Mesenchymal stem cell (in vitro differentiated cells and primary cell): Measurements from ENCODE around the gene MAP2K5.

Experiments
- DNase-seq: peaks from one replicate; pipeline ENCODE4 v3.0.0-alpha.2; 2013
- H2AFZ ChIP-seq: one replicate; pipeline ENCODE4 v1.6.1; 2013; ENCODE audit warnings: low read depth, mild to moderate bottlenecking, control low read depth, inconsistent platforms, low read length, moderate library complexity
- H2AK5ac ChIP-seq: 2 replicates; pipeline ENCODE4 v1.6.1; 2013; ENCODE audit warnings: low read length, moderate library complexity, mild to moderate bottlenecking, inconsistent platforms; ENCODE audit not compliant: severe bottlenecking
- H2BK120ac ChIP-seq: one replicate; pipeline ENCODE4 v1.6.1; 2013; ENCODE audit warnings: low read depth, mild to moderate bottlenecking, inconsistent platforms, low read length, moderate library complexity
- H2BK12ac ChIP-seq, 2 experiments: one replicate each; pipeline ENCODE4 v1.6.1; 2013; ENCODE audit warnings: inconsistent platforms in 2 of 2, low read length in 2 of 2, mild to moderate bottlenecking in 2 of 2, moderate library complexity in 2 of 2, control low read depth in 1 of 2
- H2BK15ac ChIP-seq: one replicate; pipeline ENCODE4 v1.6.1; 2013; ENCODE audit warnings: mild to moderate bottlenecking, low read depth, inconsistent platforms; ENCODE audit not compliant: poor library complexity, severe bottlenecking
- H2BK5ac ChIP-seq: 2 replicates; pipeline ENCODE4 v1.6.1; 2013; ENCODE audit warnings: low read depth, mild to moderate bottlenecking, low read length, control low read depth, inconsistent platforms; ENCODE audit not compliant: poor library complexity, severe bottlenecking
- H3K14ac ChIP-seq, 2 experiments: one replicate each; pipeline ENCODE4 v1.6.1; 2013; ENCODE audit warnings: inconsistent platforms in 2 of 2, low read length in 2 of 2, control low read depth in 1 of 2, mild to moderate bottlenecking in 1 of 2, moderate library complexity in 1 of 2
- H3K18ac ChIP-seq, 2 experiments: one replicate each; pipeline ENCODE4 v1.6.1; 2013; ENCODE audit warnings: inconsistent platforms in 2 of 2, low read length in 2 of 2, control low read depth in 1 of 2, low read depth in 1 of 2, mild to moderate bottlenecking in 1 of 2
- H3K23ac ChIP-seq, 2 experiments: one replicate each; pipeline ENCODE4 v1.6.1; 2013; ENCODE audit warnings: inconsistent platforms in 2 of 2, low read length in 2 of 2, mild to moderate bottlenecking in 2 of 2, moderate library complexity in 2 of 2, control low read depth in 1 of 2
- H3K27ac ChIP-seq: 2 replicates; pipeline ENCODE4 v1.5.1; 2013; ENCODE audit warnings: mild to moderate bottlenecking, moderate library complexity, low read length, control low read depth, inconsistent platforms; ENCODE audit not compliant: poor library complexity, severe bottlenecking
- H3K27me3 ChIP-seq, 2 experiments: 2 replicates each; pipeline versions ENCODE4 v1.6.1 to v1.7.0; 2013; ENCODE audit warnings: low read length in 2 of 2, mild to moderate bottlenecking in 2 of 2, moderate library complexity in 2 of 2, control low read depth in 1 of 2, inconsistent platforms in 1 of 2; ENCODE audit not compliant: control insufficient read depth in 1 of 2, insufficient read depth in 1 of 2
- H3K36me3 ChIP-seq, 2 experiments: 2 replicates each; pipeline versions ENCODE4 v1.6.1 to v1.7.0; 2013; ENCODE audit warnings: low read length in 2 of 2, control low read depth in 1 of 2, inconsistent platforms in 1 of 2, low read depth in 1 of 2, mild to moderate bottlenecking in 1 of 2; ENCODE audit not compliant: insufficient read depth in 2 of 2, control insufficient read depth in 1 of 2
- H3K4ac ChIP-seq, 2 experiments: one replicate each; pipeline ENCODE4 v1.6.1; 2013; ENCODE audit warnings: inconsistent platforms in 2 of 2, low read length in 2 of 2, mild to moderate bottlenecking in 2 of 2, moderate library complexity in 2 of 2, control low read depth in 1 of 2, low read depth in 1 of 2
- H3K4me1 ChIP-seq: 2 replicates; pipeline ENCODE4 v1.6.1; 2013; ENCODE audit warnings: low read depth, low read length, control low read depth; ENCODE audit not compliant: control insufficient read depth, insufficient read depth
- H3K4me2 ChIP-seq: 2 replicates; pipeline ENCODE4 v1.6.1; 2013; ENCODE audit warnings: low read length, mild to moderate bottlenecking, inconsistent platforms; ENCODE audit not compliant: poor library complexity, severe bottlenecking
- H3K4me3 ChIP-seq, 2 experiments: 2 replicates each; pipeline versions ENCODE4 v1.5.1 to v1.7.0; 2013; ENCODE audit warnings: low read length in 2 of 2, mild to moderate bottlenecking in 2 of 2, control low read depth in 1 of 2, low read depth in 1 of 2; ENCODE audit not compliant: insufficient read depth in 1 of 2
- H3K79me1 ChIP-seq: replicated peaks from 2 replicates; pipeline ENCODE4 v1.6.1; 2013; ENCODE audit warnings: mild to moderate bottlenecking, control low read depth, low read length, inconsistent platforms; ENCODE audit not compliant: poor library complexity, severe bottlenecking
- H3K9ac ChIP-seq: 2 replicates; pipeline ENCODE4 v1.7.0; 2013; ENCODE audit warnings: mild to moderate bottlenecking, low read length, moderate library complexity
- H3K9me3 ChIP-seq: 2 replicates; pipeline ENCODE4 v1.7.0; 2013; ENCODE audit warnings: mild to moderate bottlenecking, low read length; ENCODE audit not compliant: control insufficient read depth
- H4K8ac ChIP-seq: one replicate; pipeline ENCODE4 v1.6.1; 2013; ENCODE audit warnings: inconsistent platforms, mild to moderate bottlenecking, low read length, moderate library complexity
- H4K91ac ChIP-seq: one replicate; pipeline ENCODE4 v1.6.1; 2013; ENCODE audit warnings: mild to moderate bottlenecking, low read length, inconsistent platforms
- WGBS: methylation state at CpG from one replicate; pipeline ENCODE4 v1.1.7; 2013; ENCODE audit warnings: mixed read lengths; 5-methylcytosine and 5-hydroxymethylcytosine counted together

The MAP2K5 gene

GRCh38 chr15:67822537-67823313, 280.2 kb downstream of the MAP2K5 start:
- H2BK5ac ChIP-seq, result no peak overlapping the region
- no peak overlapping the region for H3K4me3 ChIP-seq
- H2BK12ac ChIP-seq, result no peak overlapping the region
- no peaks in the 10 kb centered on the region for H3K79me1 ChIP-seq
- no peak overlapping the region for H3K9ac ChIP-seq
- H2BK15ac ChIP-seq, result no peak overlapping the region
- H2AFZ ChIP-seq, result no peak overlapping the region
- H3K14ac ChIP-seq, result no peak overlapping the region
- H3K9me3 ChIP-seq, result no peaks in the 10 kb centered on the region
- 3% methylated on average over 31 of the region's 46 CpGs for WGBS
- peak overlapping the region; percentile 64 for H3K4me2 ChIP-seq
- no peak overlapping the region for H3K27ac ChIP-seq
- no peak overlapping the region for H4K91ac ChIP-seq
- no peak overlapping the region for H4K8ac ChIP-seq
- no peak overlapping the region for H3K4ac ChIP-seq
- peaks cover 27% of the 10 kb centered on the region for H3K4me1 ChIP-seq
- no peak overlapping the region for H2AK5ac ChIP-seq
- no peak overlapping the region for H3K23ac ChIP-seq
- H2BK120ac ChIP-seq, result no peak overlapping the region
- H3K27me3 ChIP-seq, result peaks cover 86 to 88% of the 10 kb centered on the region in 2 experiments
- no peak for DNase-seq
- H3K18ac ChIP-seq, result no peak overlapping the region
- no peaks in the 10 kb centered on the region for H3K36me3 ChIP-seq

GRCh38 chr15:67823314-67824196, 281.1 kb downstream of the MAP2K5 start:
- no peak overlapping the region for H2BK5ac ChIP-seq

GRCh38 chr15:67824197-67824968, 281.9 kb downstream of the MAP2K5 start:
- Histone ChIP-seq H2AK5ac (no peak overlapping the region), H3K4me1 (peaks cover 29% of the 10 kb centered on the region), H3K79me1 (no peaks in the 10 kb centered on the region), H3K27me3 (peaks cover 86 to 88% of the 10 kb centered on the region in 2 experiments), H2BK120ac (no peak overlapping the region), H3K4me2 (no peak overlapping the region), H3K18ac (no peak overlapping the region), H3K9me3 (no peaks in the 10 kb centered on the region), H2AFZ (no peak overlapping the region), H4K8ac (no peak overlapping the region), H3K4me3 (no peak overlapping the region), H3K36me3 (no peaks in the 10 kb centered on the region), H2BK5ac (no peak overlapping the region), H2BK12ac (no peak overlapping the region), H3K4ac (no peak overlapping the region), H3K27ac (no peak overlapping the region), H3K14ac (no peak overlapping the region), H4K91ac (no peak overlapping the region), H3K9ac (no peak overlapping the region), H2BK15ac (no peak overlapping the region), H3K23ac (no peak overlapping the region)
- 11% methylated on average over 17 of the region's 21 CpGs for WGBS
- DNase-seq, result no peak

More at GRCh38 chr15:67823314-67824196, 281.1 kb downstream of the MAP2K5 start:
- H3K79me1 ChIP-seq, result no peaks in the 10 kb centered on the region
- H2BK120ac ChIP-seq, result no peak overlapping the region
- H3K4me3 ChIP-seq, result no peak overlapping the region
- no peak for DNase-seq
- H3K4me2 ChIP-seq, result peak overlapping the region; percentile 64
- peak overlapping the region in 1 of 2 experiments; percentile 43 for H3K23ac ChIP-seq
- no peaks in the 10 kb centered on the region for H3K36me3 ChIP-seq
- H3K9ac ChIP-seq, result no peak overlapping the region
- no peak overlapping the region for H3K27ac ChIP-seq
- H4K8ac ChIP-seq, result no peak overlapping the region
- no peak overlapping the region for H3K4ac ChIP-seq
- 3% methylated on average over 53 of the region's 94 CpGs for WGBS
- no peaks in the 10 kb centered on the region for H3K9me3 ChIP-seq
- no peak overlapping the region for H4K91ac ChIP-seq
- no peak overlapping the region for H3K14ac ChIP-seq
- no peak overlapping the region for H2AK5ac ChIP-seq
- no peak overlapping the region for H2AFZ ChIP-seq
- H2BK12ac ChIP-seq, result no peak overlapping the region
- H3K4me1 ChIP-seq, result peaks cover 29% of the 10 kb centered on the region
- no peak overlapping the region for H3K18ac ChIP-seq
- peaks cover 86% of the 10 kb centered on the region in 2 experiments for H3K27me3 ChIP-seq
- no peak overlapping the region for H2BK15ac ChIP-seq
